ENCODE data around the gene GSTA2. TPM values are rescaled to one million over a fixed set of nuclear protein-coding genes. Genes with fewer than 3 reads are reported as not detected.
"Not testable (repeated sequence)": the region's sequence is repeated elsewhere in the genome, so short reads cannot be mapped to it uniquely, and the experiment has no call there.

GSTA2 gene
- polyA plus RNA-seq, 12 donors, result 0.17 to 18.9 (median 0.23) TPM; not detected in 9

DNA sequence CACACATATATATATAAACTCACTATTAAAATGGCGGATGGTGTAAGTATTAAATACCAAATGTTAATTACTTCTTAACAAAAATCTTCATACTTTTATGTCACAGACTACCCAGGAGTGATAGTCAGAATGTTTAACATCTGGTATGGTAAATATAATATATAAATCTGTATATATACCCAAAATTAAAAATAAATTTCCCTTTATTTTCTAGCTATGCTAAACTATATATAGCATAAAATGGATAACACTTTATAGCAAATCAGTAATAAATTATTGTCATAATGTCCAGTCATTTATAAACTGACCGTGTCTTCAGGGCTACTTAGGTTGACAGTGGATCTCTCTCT, 37.1 kb downstream of the GSTA2 start:
- no peak for DNase-seq

- DNase-seq, result no peak
These were observed 37.6 kb downstream of the GSTA2 start for GRCh38 chr6:52725535-52726192.

DNA sequence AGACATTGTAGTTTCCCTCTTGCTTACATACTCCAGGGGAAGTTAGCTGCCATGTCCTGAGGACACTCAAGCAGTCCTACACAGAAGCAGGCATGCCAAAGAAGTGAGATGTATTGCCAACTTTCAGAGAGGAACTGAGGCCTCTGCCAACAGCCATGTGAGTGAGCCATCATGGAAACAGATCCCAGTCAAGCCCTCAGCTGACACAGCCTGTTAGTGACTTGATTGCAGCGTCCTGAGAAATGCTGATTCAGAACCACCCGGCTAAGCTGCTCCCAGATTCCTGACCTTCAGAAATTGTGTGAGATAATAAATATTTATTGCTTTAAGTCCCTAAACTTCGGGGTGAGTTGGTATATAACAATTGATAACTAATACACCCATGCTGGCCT, 38.1 kb downstream of the GSTA2 start:
- DNase-seq, result no peak

- peak; percentile 6 for DNase-seq
These were observed 38.7 kb downstream of the GSTA2 start for GRCh38 chr6:52724406-52725121.

- DNase-seq, result no peak
These were observed 39.3 kb downstream of the GSTA2 start for GRCh38 chr6:52724042-52724405.

DNA sequence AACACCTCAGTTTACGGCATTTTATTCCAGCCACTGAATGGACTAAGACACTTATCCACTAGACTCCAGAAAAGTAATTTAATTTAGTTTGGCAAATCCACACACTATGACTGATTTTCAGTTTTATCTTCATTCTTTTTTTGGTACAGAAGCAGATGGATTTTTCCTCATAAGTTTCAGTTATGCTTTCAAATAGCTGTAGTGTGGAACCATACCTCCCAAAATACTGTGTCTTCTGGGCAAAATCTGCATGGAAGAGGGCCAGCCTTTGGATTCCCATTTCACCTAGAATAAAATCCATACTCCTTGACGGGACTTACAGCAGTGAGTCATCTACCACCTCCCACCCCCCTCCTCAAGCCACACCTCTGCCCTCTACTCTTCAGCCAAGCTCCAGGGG, 43.0 kb downstream of the GSTA2 start:
- no peak for DNase-seq

GRCh38 chr6:52718550-52718949, 44.7 kb downstream of the GSTA2 start:
- DNase-seq, result no peak

- not testable (repeated sequence) for DNase-seq
These were observed 48.5 kb downstream of the GSTA2 start for GRCh38 chr6:52714761-52715160.

- no peak for DNase-seq
These were observed 51.1 kb downstream of the GSTA2 start for GRCh38 chr6:52712136-52712535.

DNA sequence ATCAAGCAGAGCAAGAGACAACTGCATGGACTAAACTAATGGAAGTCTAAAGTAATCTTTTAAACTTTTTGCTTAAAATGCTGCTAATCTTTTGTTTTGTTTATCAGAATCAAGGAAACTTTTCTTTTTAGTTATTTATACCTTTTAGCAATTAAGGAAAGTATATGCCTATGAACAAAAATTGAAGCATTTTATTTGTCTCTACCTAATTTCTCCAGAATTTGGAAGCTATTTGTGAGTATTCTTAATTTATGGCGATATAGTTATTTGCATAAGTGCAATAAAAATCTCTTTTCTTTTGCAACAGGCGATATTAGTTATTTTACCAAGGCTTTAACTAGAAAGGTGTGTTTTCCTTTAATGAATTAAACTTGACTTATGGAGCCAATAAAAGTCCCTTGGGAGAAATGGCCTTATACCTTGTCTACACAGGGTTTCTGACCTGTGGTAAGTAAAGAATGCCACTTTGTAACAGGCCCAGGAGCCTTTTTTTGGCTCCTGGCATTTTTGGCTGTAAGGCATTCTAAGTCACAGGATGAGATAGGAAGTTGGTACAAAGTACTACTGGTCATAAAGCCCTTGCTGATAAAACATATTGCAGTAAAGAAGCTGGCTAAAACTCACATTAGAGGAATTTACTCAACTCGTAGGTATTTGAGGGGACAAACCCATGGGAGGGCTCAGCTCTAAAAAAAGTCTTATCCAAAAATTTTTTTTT, 55.2 kb downstream of the GSTA2 start:
- DNase-seq, result no peak

DNA sequence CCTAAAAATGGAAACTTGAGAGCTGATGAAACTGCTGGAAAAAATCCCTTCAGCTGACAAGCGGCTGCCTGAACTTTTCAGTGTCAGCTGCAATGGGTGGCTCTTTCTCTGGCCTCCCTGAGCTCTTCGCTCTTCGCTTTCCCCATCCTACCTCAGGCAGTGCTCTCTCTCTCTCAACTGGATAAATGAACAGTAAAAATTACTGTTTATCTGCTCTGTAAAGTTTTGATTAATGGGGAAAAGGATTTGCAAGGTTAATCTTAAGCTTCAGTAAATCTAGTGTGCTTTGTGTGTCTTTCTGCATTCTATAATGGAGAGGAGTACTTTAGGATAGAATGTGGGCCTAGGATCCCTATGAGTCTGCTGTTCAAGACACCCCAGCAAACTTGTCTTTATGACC, 57.3 kb downstream of the GSTA2 start:
- no peak for DNase-seq

- DNase-seq, result not testable (repeated sequence)
These were observed 58.3 kb downstream of the GSTA2 start for GRCh38 chr6:52704781-52705502.

GRCh38 chr6:52704060-52704459, 59.2 kb downstream of the GSTA2 start:
- no peak for DNase-seq

Other genes with a start within 250 kb of the GSTA2 start
- 10 to 100 TPM; 17.9 to 80.0 (median 26.3) TPM for gene TRAM2, start 186.4 kb downstream of the GSTA2 start, polyA plus RNA-seq (ENCODE audit: insufficient read length in 12 of 12)
- gene TMEM14A, start 92.4 kb downstream of the GSTA2 start, polyA plus RNA-seq (ENCODE audit: insufficient read length in 12 of 12), result 10 to 100 TPM in 11 of 12 donors, not detected in 1; 11.4 to 32.2 (median 18.8) TPM
- gene GSTA1, start 40.3 kb upstream of the GSTA2 start, polyA plus RNA-seq (ENCODE audit: insufficient read length in 12 of 12), result 10 to 100 TPM in 1 of 12 donors, 1 to 10 TPM in 2, under 1 TPM in 2, not detected in 7; 0.28 to 75.7 (median 1.2) TPM
- gene GSTA5, start 77.3 kb upstream of the GSTA2 start, polyA plus RNA-seq (ENCODE audit: insufficient read length in 12 of 12), result not detected
- under 1 TPM in 1 of 12 donors, not detected in 11; 0.16 TPM for gene GSTA3, start 146.2 kb upstream of the GSTA2 start, polyA plus RNA-seq (ENCODE audit: insufficient read length in 12 of 12)
- gene GSTA4, start 231.8 kb upstream of the GSTA2 start, polyA plus RNA-seq (ENCODE audit: insufficient read length in 12 of 12), result 10 to 100 TPM in 11 of 12 donors, not detected in 1; 39.5 to 82.6 (median 63.1) TPM